Mucosa of rectum (tissue), 2 donors: ENCODE measurements around the gene BMX.

Experiments
- H3K27ac ChIP-seq, 2 donors: one replicate each; pipeline ENCODE4 v1.7.0; 2013; ENCODE audit warnings: inconsistent platforms in 2 of 2, low read depth in 2 of 2, low read length in 2 of 2
- H3K27me3 ChIP-seq, 2 donors: one replicate each; pipeline ENCODE4 v1.7.0; 2013; ENCODE audit warnings: low read length in 2 of 2; ENCODE audit not compliant: control insufficient read depth in 2 of 2, insufficient read depth in 2 of 2
- H3K36me3 ChIP-seq, 2 donors: one replicate each; pipeline ENCODE4 v1.7.0; 2013; ENCODE audit warnings: low read length in 2 of 2; ENCODE audit not compliant: control insufficient read depth in 2 of 2, insufficient read depth in 2 of 2
- H3K4me1 ChIP-seq, 2 donors: one replicate each; pipeline ENCODE4 v1.7.0; 2013; ENCODE audit warnings: low read length in 2 of 2, mild to moderate bottlenecking in 1 of 2; ENCODE audit not compliant: control insufficient read depth in 2 of 2, insufficient read depth in 2 of 2
- H3K4me3 ChIP-seq, 2 donors: one replicate each; pipeline ENCODE4 v1.7.0; 2013; ENCODE audit warnings: low read length in 2 of 2
- H3K9ac ChIP-seq, 2 donors: one replicate each; pipeline ENCODE4 v1.7.0; 2013; ENCODE audit warnings: low read length in 2 of 2, low read depth in 1 of 2, mild to moderate bottlenecking in 1 of 2
- H3K9me3 ChIP-seq, 2 donors: one replicate each; pipeline ENCODE4 v1.7.0; 2013; ENCODE audit warnings: low read length in 2 of 2; ENCODE audit not compliant: control insufficient read depth in 2 of 2
- donor health status: healthy.
- donor health status: Normal muscosa, but diverticular disease.

BMX gene

DNA sequence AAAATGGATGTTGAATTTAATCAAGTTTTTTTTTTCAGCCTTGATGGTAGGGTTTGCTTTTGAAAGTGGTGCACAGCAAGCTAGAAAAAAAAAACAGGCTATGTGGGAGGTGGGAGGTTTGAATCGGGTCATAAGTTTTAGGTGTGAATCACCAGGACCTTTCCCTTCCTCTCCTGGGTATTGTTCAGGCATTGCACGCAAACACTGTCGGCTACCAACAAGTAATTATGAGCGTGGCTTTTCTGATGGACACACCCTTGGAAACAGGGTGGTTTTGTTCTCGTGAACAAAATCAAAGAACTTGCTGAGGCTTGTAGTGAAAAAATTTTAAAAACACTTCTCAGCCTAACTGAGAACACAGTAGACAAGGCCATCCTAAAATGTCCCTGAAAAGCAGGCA, 25.6 kb upstream of the BMX start:
- H3K9ac ChIP-seq: no peak overlapping the region
- no peaks in the 10 kb centered on the region for H3K36me3 ChIP-seq
- no peak overlapping the region for H3K27ac ChIP-seq
- H3K4me3 ChIP-seq: no peak overlapping the region
- peaks cover 0 to 6% of the 10 kb centered on the region in 2 donors for H3K27me3 ChIP-seq
- H3K4me1 ChIP-seq: no peaks in the 10 kb centered on the region
- H3K9me3 ChIP-seq: no peaks in the 10 kb centered on the region

DNA sequence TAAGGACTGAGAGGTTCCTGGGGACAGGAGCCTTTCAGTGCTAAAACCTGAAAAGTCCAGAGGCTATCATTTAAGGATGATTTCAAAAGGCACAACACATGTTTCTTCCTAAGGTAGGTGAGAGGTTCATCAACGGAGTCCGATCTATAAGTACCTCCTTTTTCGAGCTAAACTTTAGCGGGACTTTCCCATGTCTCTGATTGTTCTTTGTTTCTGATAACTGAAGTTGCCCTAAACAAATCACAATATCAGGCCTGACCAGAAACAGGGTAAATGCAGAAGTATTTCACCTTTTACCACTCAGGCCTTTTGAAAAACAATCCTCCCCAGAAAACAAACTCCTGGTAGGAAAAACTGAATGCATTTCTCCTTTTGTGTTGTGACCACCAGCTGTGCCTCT, 25.1 kb upstream of the BMX start:
- Histone ChIP-seq H3K4me1 (no peaks in the 10 kb centered on the region), H3K36me3 (no peaks in the 10 kb centered on the region), H3K27ac (no peak overlapping the region), H3K9ac (no peak overlapping the region), H3K4me3 (no peak overlapping the region), H3K27me3 (peaks cover 0 to 6% of the 10 kb centered on the region in 2 donors), H3K9me3 (no peaks in the 10 kb centered on the region)

GRCh38 chrX:15483891-15484290, 16.7 kb upstream of the BMX start:
- no peak overlapping the region for H3K4me3 ChIP-seq
- H3K9me3 ChIP-seq: no peaks in the 10 kb centered on the region
- no peaks in the 10 kb centered on the region for H3K36me3 ChIP-seq
- no peak overlapping the region for H3K27ac ChIP-seq
- no peaks in the 10 kb centered on the region for H3K4me1 ChIP-seq
- H3K9ac ChIP-seq: no peak overlapping the region
- H3K27me3 ChIP-seq: peaks cover 0 to 5% of the 10 kb centered on the region in 2 donors

DNA sequence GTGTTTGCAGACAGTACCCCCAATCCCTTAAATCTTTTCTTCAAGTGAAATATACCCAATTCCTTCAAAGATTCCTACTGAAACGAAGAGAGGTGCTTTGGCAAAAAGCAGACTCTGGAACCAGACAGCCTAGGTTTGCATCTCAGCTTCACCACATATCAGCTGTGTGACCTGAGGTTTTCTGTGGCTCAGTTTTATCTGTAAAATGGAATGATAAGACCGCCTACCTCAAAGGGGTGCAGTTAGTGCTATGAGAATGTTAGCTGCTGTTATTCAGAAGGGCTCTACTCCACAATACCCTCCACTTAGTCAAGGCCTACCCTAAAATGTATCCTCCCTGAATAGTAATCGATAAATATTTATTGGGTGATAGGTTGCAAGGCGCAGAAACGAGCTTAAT, 8.1 kb upstream of the BMX start:
- Histone ChIP-seq H3K36me3 (no peaks in the 10 kb centered on the region), H3K27me3 (peaks cover 2 to 17% of the 10 kb centered on the region in 2 donors), H3K9ac (peak overlapping the region in 1 of 2 donors; percentile 55), H3K4me1 (no peaks in the 10 kb centered on the region), H3K9me3 (no peaks in the 10 kb centered on the region), H3K4me3 (peak overlapping the region; percentile 65 to 68), H3K27ac (no peak overlapping the region)

- peaks cover 2 to 17% of the 10 kb centered on the region in 2 donors for H3K27me3 ChIP-seq
- H3K9ac ChIP-seq: peak within 1 kb of the TSS; percentile 52 to 55
- peak within 1 kb of the TSS; percentile 60 to 61 for H3K27ac ChIP-seq
- no peaks in the 10 kb centered on the region for H3K9me3 ChIP-seq
- no peaks in the 10 kb centered on the region for H3K4me1 ChIP-seq
- no peaks in the 10 kb centered on the region for H3K36me3 ChIP-seq
- peak within 1 kb of the TSS; percentile 65 to 68 for H3K4me3 ChIP-seq
These were observed 7.3 kb upstream of the BMX start, which contains the start of gene PIR for GRCh38 chrX:15493118-15493962. PIR (minus strand) TSS chrX:15493333; CDS start chrX:15491257, 2,076 bp downstream.

DNA sequence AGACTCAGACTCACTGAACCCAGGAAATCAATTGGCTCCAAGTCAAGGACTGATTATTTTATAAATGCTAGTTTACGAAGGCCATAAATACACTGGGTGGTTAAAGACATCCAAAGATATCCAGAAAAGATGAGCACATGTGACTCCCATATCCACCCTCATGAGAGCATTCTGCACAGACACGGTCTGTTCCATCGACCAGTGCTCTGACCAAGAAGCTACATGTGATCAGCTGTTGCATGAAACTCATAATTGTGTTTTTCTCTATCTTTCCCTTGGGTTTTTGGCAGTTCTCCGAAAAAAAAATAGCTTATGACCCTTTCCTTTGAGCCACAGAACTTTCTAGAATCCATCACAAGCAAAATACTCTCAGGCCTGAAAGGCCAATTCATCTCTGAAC, 4.8 kb upstream of the BMX start:
- Histone ChIP-seq H3K27me3 (peaks cover 2 to 15% of the 10 kb centered on the region in 2 donors), H3K4me1 (no peaks in the 10 kb centered on the region), H3K4me3 (no peak overlapping the region), H3K9ac (no peak overlapping the region), H3K27ac (no peak overlapping the region), H3K9me3 (no peaks in the 10 kb centered on the region), H3K36me3 (no peaks in the 10 kb centered on the region)

GRCh38 chrX:15496824-15497223, 3.8 kb upstream of the BMX start:
- H3K4me1 ChIP-seq: no peaks in the 10 kb centered on the region
- no peaks in the 10 kb centered on the region for H3K9me3 ChIP-seq
- no peak overlapping the region for H3K27ac ChIP-seq
- no peak overlapping the region for H3K9ac ChIP-seq
- H3K36me3 ChIP-seq: no peaks in the 10 kb centered on the region
- no peak overlapping the region for H3K4me3 ChIP-seq
- H3K27me3 ChIP-seq: peaks cover 2 to 8% of the 10 kb centered on the region in 2 donors

DNA sequence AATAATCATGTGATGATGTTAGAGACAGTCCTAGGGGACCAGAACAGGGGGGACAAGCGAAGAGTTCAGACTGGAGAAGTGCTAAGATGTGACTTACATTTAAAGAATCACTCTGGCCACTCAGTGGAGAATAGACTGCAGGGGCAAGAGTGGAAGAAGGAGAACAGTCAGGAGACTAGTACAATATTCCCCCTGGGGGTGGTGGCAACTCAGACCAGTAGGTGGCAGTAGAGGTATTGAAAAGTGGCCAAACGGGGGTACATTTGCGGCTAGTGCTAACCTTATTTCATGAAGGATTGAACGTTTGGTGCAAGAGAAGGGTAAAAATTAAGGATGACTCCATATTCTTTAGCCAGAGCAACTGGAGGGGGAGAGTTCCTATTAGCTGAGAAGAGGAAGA, 2.7 kb upstream of the BMX start:
- no peak overlapping the region for H3K9ac ChIP-seq
- H3K4me1 ChIP-seq: no peaks in the 10 kb centered on the region
- H3K27ac ChIP-seq: no peak overlapping the region
- H3K4me3 ChIP-seq: no peak overlapping the region
- no peaks in the 10 kb centered on the region for H3K9me3 ChIP-seq
- H3K36me3 ChIP-seq: no peaks in the 10 kb centered on the region
- H3K27me3 ChIP-seq: peaks cover 2 to 7% of the 10 kb centered on the region in 2 donors

DNA sequence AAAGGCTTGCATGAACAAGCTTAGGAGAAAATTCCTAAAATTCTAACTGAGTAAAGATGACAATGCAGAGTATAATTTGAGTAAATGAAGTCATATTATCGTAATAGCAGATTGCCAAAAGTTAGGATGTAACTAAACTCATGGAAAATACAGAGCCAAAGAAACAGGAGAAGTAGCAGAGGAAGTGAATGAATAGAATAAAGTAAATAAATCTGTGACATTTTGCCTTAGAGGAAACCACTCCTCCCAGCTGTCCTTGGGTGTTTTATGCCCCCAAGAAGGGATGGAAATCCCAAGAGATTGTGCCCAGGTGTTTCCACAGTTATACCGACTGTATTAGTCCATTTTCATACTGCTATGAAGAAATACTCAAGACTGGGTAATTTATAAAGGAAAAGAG, 1.9 kb upstream of the BMX start:
- Histone ChIP-seq H3K27ac (no peak overlapping the region), H3K9me3 (no peaks in the 10 kb centered on the region), H3K27me3 (peaks cover 3% of the 10 kb centered on the region in 2 donors), H3K9ac (no peak overlapping the region), H3K4me3 (no peak overlapping the region), H3K4me1 (no peaks in the 10 kb centered on the region), H3K36me3 (no peaks in the 10 kb centered on the region)

GRCh38 chrX:15499976-15500375, 631 bp upstream of the BMX start:
- H3K4me3 ChIP-seq: no peak overlapping the region
- peaks cover 3 to 4% of the 10 kb centered on the region in 2 donors for H3K27me3 ChIP-seq
- no peak overlapping the region for H3K27ac ChIP-seq
- H3K9ac ChIP-seq: no peak overlapping the region
- no peaks in the 10 kb centered on the region for H3K9me3 ChIP-seq
- H3K4me1 ChIP-seq: no peaks in the 10 kb centered on the region
- no peaks in the 10 kb centered on the region for H3K36me3 ChIP-seq
